Esophagus squamous epithelium (tissue), 5 donors: ENCODE results near the gene RSPH6A. TPM values are rescaled to one million over a fixed set of nuclear protein-coding genes. Genes with fewer than 3 reads are reported as not detected.
A peak's percentile ranks its signal among the peaks of the same experiment; 100 is the strongest.

ENCODE experiments used
- DNase-seq: peaks from one replicate; lab custom pipeline; 2025; lab: John Stamatoyannopoulos, UW
- H3K27ac ChIP-seq, 4 donors: fragments of 200-600 bp; sonication (generic); one replicate each; pipeline ENCODE4 v1.5.1; 2016 to 2019; ENCODE audit warnings: mild to moderate bottlenecking in 1 of 4
- H3K27me3 ChIP-seq, 4 donors: fragments of 200-600 bp; sonication (generic); 1 replicate in 3 of 4; 2 replicates in 1 of 4; pipeline versions ENCODE4 v1.5.1 to v1.6.0; 2017 to 2021; ENCODE audit warnings: antibody characterized with exemption in 1 of 4
- H3K36me3 ChIP-seq, 3 donors: fragments of 200-600 bp; sonication (generic); one replicate each; pipeline ENCODE4 v1.5.1; 2016 to 2019
- H3K4me1 ChIP-seq, 3 donors: fragments of 200-600 bp; sonication (generic); one replicate each; pipeline ENCODE4 v1.5.1; 2017 to 2019
- H3K4me3 ChIP-seq, 4 donors: fragments of 200-600 bp; sonication (generic); 1 replicate in 3 of 4; 2 replicates in 1 of 4; pipeline ENCODE4 v1.5.1; 2016 to 2019; ENCODE audit warnings: mild to moderate bottlenecking in 2 of 4, moderate library complexity in 1 of 4
- H3K9me3 ChIP-seq, 3 donors: fragments of 200-600 bp; sonication (generic); one replicate each; pipeline ENCODE4 v1.5.1; 2016 to 2019
- CTCF ChIP-seq, 6 experiments: fragments of 450-650 bp in 4 of 6; fragments of 200-600 bp in 2 of 6; sonication (generic) in 2 of 6; IDR thresholded peaks; one replicate each; pipeline ENCODE4 v1.5.1; 2016 to 2019; ENCODE audit warnings: antibody characterized with exemption in 6 of 6, mild to moderate bottlenecking in 4 of 6, moderate library complexity in 4 of 6
- POLR2A ChIP-seq, 4 donors: fragments of 450-650 bp; IDR thresholded peaks; one replicate each; pipeline ENCODE4 v1.6.1; 2017; ENCODE audit warnings: antibody characterized with exemption in 4 of 4, mild to moderate bottlenecking in 4 of 4, moderate library complexity in 3 of 4
- WGBS, 2 donors: methylation state at CpG; one replicate each; pipeline ENCODE4 v1.1.5; 2018; 5-methylcytosine and 5-hydroxymethylcytosine counted together
- intact Hi-C: fragments of 100-400 bp; cut with DNase I; formaldehyde crosslinking; loops from one replicate; pipeline ENCODE4 v1.15.0; 2022
- total RNA-seq, 4 donors: library from RNA; depleted of rRNA; stranded (reverse); fragments of >200 nt; gene quantifications; one replicate each; pipeline ENCODE4 v1.1.0, GENCODE V29; 2016
- donor health status: DM: yes; HTN: yes; CAD: no.

The RSPH6A gene
- total RNA-seq, 4 donors from 2014 or later: 0.19 TPM; not detected in 3

DNA sequence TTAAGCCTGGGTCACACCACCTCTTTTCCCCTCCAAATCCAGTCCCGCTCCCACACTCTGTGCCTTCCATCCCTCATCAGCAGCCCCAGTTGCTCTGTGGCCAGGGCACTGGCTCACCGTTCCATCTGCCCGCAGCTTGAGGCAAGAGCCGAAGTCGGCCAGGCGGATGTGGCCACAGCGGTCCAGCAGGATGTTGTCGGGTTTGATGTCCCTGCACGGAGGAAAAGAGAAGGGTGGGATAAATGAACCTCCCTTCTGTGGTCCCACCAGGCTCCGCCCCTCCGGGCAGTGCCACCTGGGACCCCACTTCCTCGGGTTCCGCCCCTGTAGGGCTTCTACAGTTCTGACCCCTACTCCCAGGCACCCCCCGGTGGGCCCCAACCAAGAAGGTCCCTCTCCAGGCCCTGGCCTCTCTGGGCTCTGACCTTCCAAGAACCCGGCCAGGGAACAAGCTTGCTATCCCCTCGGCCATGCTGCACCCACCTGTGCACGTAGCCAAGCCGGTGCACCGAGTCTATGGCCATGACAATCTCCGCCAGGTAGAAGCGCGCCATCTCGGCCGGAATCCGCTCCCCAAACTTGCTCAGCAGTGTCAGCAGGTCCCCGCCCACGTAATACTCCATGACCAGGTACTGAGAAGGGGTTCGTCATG is 37.0 kb downstream of the RSPH6A start:
- H3K36me3 ChIP-seq: peaks cover 14 to 40% (median 15%) of the 10 kb centered on the region in 3 donors
- 86 to 92% methylated on average over 9 to 25 of the region's 28 CpGs for WGBS, 2 donors
- intact Hi-C loops: no loop called here
- no peak for TF ChIP-seq CTCF (IDR thresholded peaks at IDR 0.05)
- no peak for TF ChIP-seq POLR2A (IDR thresholded peaks at IDR 0.05)
- peaks cover 43 to 52% (median 46%) of the 10 kb centered on the region in 3 donors for H3K4me1 ChIP-seq
- no peak overlapping the region for H3K27ac ChIP-seq
- H3K27me3 ChIP-seq: no peaks in the 10 kb centered on the region
- no peak for DNase-seq
- H3K9me3 ChIP-seq: no peaks in the 10 kb centered on the region
- H3K4me3 ChIP-seq: no peak overlapping the region

GRCh38 chr19:45777395-45777961 is 37.6 kb downstream of the RSPH6A start:
- intact Hi-C loops: no loop called here
- Histone ChIP-seq H3K4me3 (no peak overlapping the region), H3K9me3 (no peaks in the 10 kb centered on the region), H3K27ac (no peak overlapping the region), H3K4me1 (peaks cover 37 to 45% (median 40%) of the 10 kb centered on the region in 3 donors), H3K27me3 (no peaks in the 10 kb centered on the region), H3K36me3 (peaks cover 14 to 46% (median 15%) of the 10 kb centered on the region in 3 donors)
- WGBS, 2 donors: 96 to 100% methylated on average over 1 to 4 of the region's 34 CpGs
- TF ChIP-seq POLR2A (IDR thresholded peaks at IDR 0.05): no peak
- no peak for TF ChIP-seq CTCF (IDR thresholded peaks at IDR 0.05)
- DNase-seq: no peak

GRCh38 chr19:45774765-45775164 is 40.3 kb downstream of the RSPH6A start:
- Histone ChIP-seq H3K4me1 (peaks cover 15 to 37% (median 21%) of the 10 kb centered on the region in 3 donors), H3K4me3 (no peak overlapping the region), H3K27ac (no peak overlapping the region), H3K27me3 (no peaks in the 10 kb centered on the region), H3K36me3 (peaks cover 14 to 53% (median 15%) of the 10 kb centered on the region in 3 donors), H3K9me3 (no peaks in the 10 kb centered on the region)
- TF ChIP-seq POLR2A (IDR thresholded peaks at IDR 0.05): no peak
- TF ChIP-seq CTCF (IDR thresholded peaks at IDR 0.05): peak in 1 of 6 experiments; percentile 15
- intact Hi-C loops: no loop called here
- DNase-seq: no peak
- WGBS, 2 donors: 90 to 91% methylated on average over 7 to 9 of the region's 9 CpGs

DNA sequence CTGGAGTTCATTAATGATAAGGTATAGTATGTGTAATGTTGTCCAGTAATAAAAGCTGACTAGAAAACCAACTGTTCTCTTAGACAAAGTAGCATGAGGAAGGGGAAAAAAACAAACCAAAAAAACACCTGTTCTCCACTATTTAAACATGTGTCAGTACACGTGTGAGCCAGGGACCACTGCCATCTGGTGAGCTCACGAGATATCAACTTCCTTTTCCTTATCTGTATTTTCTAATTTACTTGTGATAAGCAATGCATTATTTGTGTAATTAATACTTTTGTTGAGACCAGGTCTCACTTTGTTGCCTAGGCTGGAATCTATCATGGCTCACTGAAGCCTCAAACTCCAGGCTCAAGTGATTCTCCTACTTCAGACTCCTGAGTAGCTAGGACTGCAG is 41.7 kb downstream of the RSPH6A start:
- 34 to 40% methylated on average over 2 of the region's 2 CpGs for WGBS, 2 donors
- intact Hi-C loops: no loop called here
- no peak overlapping the region for H3K27ac ChIP-seq
- DNase-seq: no peak
- H3K4me1 ChIP-seq: peaks cover 5 to 25% (median 10%) of the 10 kb centered on the region in 3 donors
- H3K4me3 ChIP-seq: no peak overlapping the region
- TF ChIP-seq POLR2A (IDR thresholded peaks at IDR 0.05): no peak
- no peak for TF ChIP-seq CTCF (IDR thresholded peaks at IDR 0.05)
- peaks cover 14 to 50% (median 15%) of the 10 kb centered on the region in 3 donors for H3K36me3 ChIP-seq
- H3K9me3 ChIP-seq: no peaks in the 10 kb centered on the region
- H3K27me3 ChIP-seq: no peaks in the 10 kb centered on the region

DNA sequence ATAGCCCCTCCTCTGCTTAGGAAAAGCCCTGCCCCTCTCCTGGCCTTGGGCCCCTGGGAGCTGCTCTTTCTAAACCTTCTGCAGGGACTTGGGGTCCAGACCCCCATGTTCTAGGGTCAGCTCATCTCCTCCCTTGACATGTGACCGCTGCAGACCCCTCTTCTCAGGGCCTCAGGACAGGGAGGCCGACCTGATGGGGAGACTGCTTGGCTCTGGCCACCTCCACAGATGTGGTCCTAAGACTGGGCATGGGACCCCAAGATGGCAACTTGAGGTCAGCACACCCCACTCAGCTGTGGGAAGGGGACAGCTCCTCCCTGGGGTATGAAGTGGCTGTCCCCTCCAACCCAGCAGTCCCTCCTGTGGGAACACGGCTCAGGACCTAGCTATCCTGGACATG is 42.2 kb downstream of the RSPH6A start:
- no peak overlapping the region for H3K27ac ChIP-seq

More for the DNA sequence above, 42.2 kb downstream of the RSPH6A start:
- Histone ChIP-seq H3K36me3 (peaks cover 14 to 46% (median 15%) of the 10 kb centered on the region in 3 donors), H3K9me3 (no peaks in the 10 kb centered on the region), H3K27me3 (peaks cover 0 to under 1% (median 0%) of the 10 kb centered on the region in 4 donors), H3K4me3 (no peak overlapping the region), H3K4me1 (peaks cover 5 to 23% (median 9%) of the 10 kb centered on the region in 3 donors)
- 80% methylated on average over 1 of the region's 3 CpGs; no CpG with 5 or more reads in 1 of the 2 donors for WGBS, 2 donors
- DNase-seq: no peak
- intact Hi-C loops: no loop called here
- TF ChIP-seq POLR2A (IDR thresholded peaks at IDR 0.05) (no peak), CTCF (IDR thresholded peaks at IDR 0.05) (no peak)
